Upper lobe of right lung (tissue), 1 donor: ENCODE measurements around the gene WNT2B. TPM values are rescaled to one million over a fixed set of nuclear protein-coding genes. Genes with fewer than 3 reads are reported as not detected.
A peak's percentile ranks its signal among the peaks of the same experiment; 100 is the strongest.

Experiments
- ATAC-seq: fragments of 200-7000 bp; cut with Tn5 transposase; one replicate; pipeline ENCODE4 v1.9.1; 2020; ENCODE audit warnings: mild to moderate bottlenecking, moderate library complexity
- DNase-seq: peaks from one replicate; pipeline ENCODE4 v3.0.0-alpha.2; 2020
- H3K27ac ChIP-seq: fragments of 200-600 bp; one replicate; pipeline ENCODE4 v1.8.0; 2022
- H3K27me3 ChIP-seq: fragments of 200-600 bp; one replicate; pipeline ENCODE4 v1.8.0; 2022; ENCODE audit warnings: mild to moderate bottlenecking
- H3K36me3 ChIP-seq: fragments of 200-600 bp; one replicate; pipeline ENCODE4 v1.8.0; 2022
- H3K4me1 ChIP-seq: fragments of 200-600 bp; one replicate; pipeline ENCODE4 v1.8.0; 2022
- H3K4me3 ChIP-seq: fragments of 200-600 bp; one replicate; pipeline ENCODE4 v1.8.0; 2022; ENCODE audit warnings: mild to moderate bottlenecking
- H3K9me3 ChIP-seq: fragments of 200-600 bp; one replicate; pipeline ENCODE4 v1.8.0; 2022
- CTCF ChIP-seq: fragments of 200-600 bp; IDR thresholded peaks from one replicate; pipeline ENCODE4 v1.8.0; 2022; ENCODE audit warnings: antibody characterized with exemption
- intact Hi-C: fragments of 100-400 bp; cut with DNase I; formaldehyde crosslinking; loops from one replicate; pipeline ENCODE4 v1.11.0; 2022
- total RNA-seq: library from RNA; stranded (reverse); fragmentation: NEBNext Ultra II Directional; extraction: Animal tissue kit (Norgen Biotek cat#: 25700); gene quantifications from one replicate; pipeline ENCODE4 v1.2.1, GENCODE V29; 2021
- donor health status: DM: no; HTN: yes; CAD: no; lungs with severe emphysema.

WNT2B gene
- total RNA-seq, 1 donor from 2014 or later: 8.5 TPM

- H3K27me3 ChIP-seq: no peaks in the 10 kb centered on the region
- no peak overlapping the region for H3K4me3 ChIP-seq
- peaks cover 23% of the 10 kb centered on the region for H3K36me3 ChIP-seq
- no peaks in the 10 kb centered on the region for H3K4me1 ChIP-seq
- peak overlapping the region; percentile 27 for H3K27ac ChIP-seq
- ATAC-seq (no peak), DNase-seq (no peak)
- intact Hi-C loops: no loop called here
- no peaks in the 10 kb centered on the region for H3K9me3 ChIP-seq
- TF ChIP-seq CTCF: no peak
Measured at GRCh38 chr1:112544751-112545150, 36.0 kb downstream of the WNT2B start.

- intact Hi-C loops: no loop called here
- H3K27me3 ChIP-seq: no peaks in the 10 kb centered on the region
- no peaks in the 10 kb centered on the region for H3K4me1 ChIP-seq
- H3K36me3 ChIP-seq: peaks cover 18% of the 10 kb centered on the region
- no peak overlapping the region for H3K27ac ChIP-seq
- no peak overlapping the region for H3K4me3 ChIP-seq
- no peaks in the 10 kb centered on the region for H3K9me3 ChIP-seq
- DNase-seq: no peak
- no peak for ATAC-seq
- no peak for TF ChIP-seq CTCF
Measured at GRCh38 chr1:112546076-112546475, 37.3 kb downstream of the WNT2B start.

- ATAC-seq (no peak), DNase-seq (no peak)
- Histone ChIP-seq H3K9me3 (no peaks in the 10 kb centered on the region), H3K27me3 (no peaks in the 10 kb centered on the region), H3K4me1 (no peaks in the 10 kb centered on the region), H3K4me3 (no peak overlapping the region), H3K36me3 (peaks cover 14% of the 10 kb centered on the region), H3K27ac (no peak overlapping the region)
- intact Hi-C loops: no loop called here
- TF ChIP-seq CTCF: no peak
Measured at GRCh38 chr1:112548547-112548946, 39.8 kb downstream of the WNT2B start.

GRCh38 chr1:112549590-112549989, 40.8 kb downstream of the WNT2B start:
- Histone ChIP-seq H3K9me3 (no peaks in the 10 kb centered on the region), H3K27ac (no peak overlapping the region), H3K36me3 (peaks cover 14% of the 10 kb centered on the region), H3K27me3 (no peaks in the 10 kb centered on the region), H3K4me3 (no peak overlapping the region), H3K4me1 (no peaks in the 10 kb centered on the region)
- ATAC-seq: no peak
- DNase-seq: no peak
- TF ChIP-seq CTCF: no peak
- intact Hi-C loops: no loop called here

- H3K9me3 ChIP-seq: no peaks in the 10 kb centered on the region
- no peaks in the 10 kb centered on the region for H3K27me3 ChIP-seq
- intact Hi-C loops: no loop called here
- no peak overlapping the region for H3K27ac ChIP-seq
- no peak overlapping the region for H3K4me3 ChIP-seq
- ATAC-seq: no peak
- no peak for TF ChIP-seq CTCF
- DNase-seq: no peak
- no peaks in the 10 kb centered on the region for H3K4me1 ChIP-seq
- H3K36me3 ChIP-seq: peaks cover 3% of the 10 kb centered on the region
Measured at GRCh38 chr1:112554411-112554810, 45.6 kb downstream of the WNT2B start.

GRCh38 chr1:112557385-112557784, 48.6 kb downstream of the WNT2B start:
- no peak overlapping the region for H3K4me3 ChIP-seq
- no peaks in the 10 kb centered on the region for H3K4me1 ChIP-seq
- intact Hi-C loops: no loop called here
- H3K36me3 ChIP-seq: peaks cover 4% of the 10 kb centered on the region
- no peaks in the 10 kb centered on the region for H3K27me3 ChIP-seq
- H3K9me3 ChIP-seq: no peaks in the 10 kb centered on the region
- no peak overlapping the region for H3K27ac ChIP-seq
- no peak for ATAC-seq
- no peak for DNase-seq
- no peak for TF ChIP-seq CTCF
